Stimulated activated CD8-positive, alpha-beta memory T cell treated with anti-CD3 and anti-CD28 coated beads, Interleukin-4, amount 100 ng/mL, for 4 hours (primary cell): ENCODE results near the gene RAD51B.

Experiments used
- DNase-seq, 2 donors: peaks; one replicate each; pipeline ENCODE4 v3.0.0-alpha.2; 2020; ENCODE audit warnings: low read depth in 2 of 2, low spot score in 1 of 2

Gene RAD51B

GRCh38 chr14:68230202-68230949 is 410.8 kb downstream of the RAD51B start:
- DNase-seq = no peak

DNA sequence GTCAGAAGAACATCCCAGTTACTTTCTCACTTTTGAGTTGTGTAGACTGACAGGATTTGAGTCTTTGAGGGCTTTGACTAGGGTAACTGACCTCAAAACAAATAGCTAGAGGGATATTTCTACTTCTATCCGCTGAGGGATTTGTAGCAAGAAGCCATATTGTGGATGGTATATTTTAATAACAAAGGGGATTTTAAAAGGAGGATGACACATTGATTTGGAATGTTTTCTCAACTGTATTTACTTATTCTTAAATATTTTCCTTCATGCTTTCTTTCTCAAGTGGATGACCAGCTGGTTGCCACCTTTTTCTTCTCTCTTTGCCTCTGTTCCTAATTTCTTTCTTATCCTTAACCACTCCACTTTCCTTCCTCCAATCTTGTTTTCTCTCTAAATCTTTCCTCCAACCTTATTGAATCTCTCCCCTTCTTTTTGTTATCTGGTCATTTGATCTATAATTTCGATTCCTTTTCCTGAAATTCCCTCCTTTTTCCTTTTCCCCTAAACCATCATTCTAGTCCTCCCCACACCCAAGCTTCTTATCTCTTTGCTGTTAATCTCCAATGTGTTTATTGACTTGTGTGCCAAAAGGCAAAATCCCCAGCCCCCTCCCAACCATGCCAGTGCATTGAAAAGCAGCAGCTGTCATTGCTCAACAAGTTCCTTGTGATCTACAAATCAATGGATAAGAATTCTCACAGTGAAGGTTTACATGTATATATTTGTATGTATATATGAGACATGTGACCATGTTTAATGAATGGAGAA is 411.6 kb downstream of the RAD51B start:
- DNase-seq = no peak

DNA sequence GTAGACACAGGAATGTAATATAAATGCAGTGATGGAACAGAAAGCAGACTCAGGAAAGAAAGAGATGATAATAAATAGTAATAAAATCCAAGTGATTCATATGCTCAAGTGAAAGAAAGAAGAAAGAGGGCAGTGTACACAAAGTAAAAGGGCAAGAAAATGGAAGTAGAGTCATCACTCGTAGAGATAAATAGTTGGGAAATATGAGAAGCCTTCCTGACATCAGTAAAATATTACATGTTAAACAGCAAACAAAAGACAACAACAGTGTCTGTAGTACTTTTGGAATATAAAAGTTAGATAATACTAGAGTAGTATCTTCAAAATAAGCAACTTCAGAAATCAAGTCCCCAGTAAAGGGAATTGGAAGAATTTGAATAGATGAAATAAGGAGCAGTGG is 412.3 kb downstream of the RAD51B start:
- no peak for DNase-seq

GRCh38 chr14:68232300-68233055 is 412.9 kb downstream of the RAD51B start:
- DNase-seq = no peak

DNA sequence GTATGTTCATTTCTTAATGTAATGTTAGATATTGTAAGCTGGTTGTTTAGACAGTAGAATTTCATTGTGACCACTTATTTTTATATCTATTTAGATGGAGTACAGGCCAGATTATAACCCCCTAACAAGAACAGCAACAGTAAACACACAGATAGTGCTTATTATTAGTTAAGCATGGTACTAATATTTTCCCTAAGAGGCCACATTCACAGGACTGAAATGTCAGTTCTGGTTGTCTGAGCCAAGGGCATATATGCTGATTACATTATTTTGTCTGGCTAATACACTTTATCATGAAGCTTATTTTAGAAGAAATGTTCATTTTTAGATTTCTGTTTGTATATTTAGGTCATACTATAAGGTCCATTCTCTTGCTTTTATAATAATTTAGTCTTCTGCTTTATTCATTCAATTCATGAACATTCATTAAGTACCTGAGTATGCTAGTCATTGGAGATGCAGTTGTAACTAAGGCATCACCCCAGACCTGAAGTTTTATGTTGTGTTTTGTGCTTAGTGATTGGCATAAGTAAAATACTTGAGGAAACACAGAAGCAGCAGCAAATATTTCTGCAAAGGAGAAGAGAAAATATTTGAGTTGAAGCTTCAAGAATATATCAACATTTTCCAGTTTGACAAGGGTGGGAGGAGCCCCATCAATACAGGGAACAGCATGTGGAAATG is 413.7 kb downstream of the RAD51B start:
- no peak for DNase-seq

DNA sequence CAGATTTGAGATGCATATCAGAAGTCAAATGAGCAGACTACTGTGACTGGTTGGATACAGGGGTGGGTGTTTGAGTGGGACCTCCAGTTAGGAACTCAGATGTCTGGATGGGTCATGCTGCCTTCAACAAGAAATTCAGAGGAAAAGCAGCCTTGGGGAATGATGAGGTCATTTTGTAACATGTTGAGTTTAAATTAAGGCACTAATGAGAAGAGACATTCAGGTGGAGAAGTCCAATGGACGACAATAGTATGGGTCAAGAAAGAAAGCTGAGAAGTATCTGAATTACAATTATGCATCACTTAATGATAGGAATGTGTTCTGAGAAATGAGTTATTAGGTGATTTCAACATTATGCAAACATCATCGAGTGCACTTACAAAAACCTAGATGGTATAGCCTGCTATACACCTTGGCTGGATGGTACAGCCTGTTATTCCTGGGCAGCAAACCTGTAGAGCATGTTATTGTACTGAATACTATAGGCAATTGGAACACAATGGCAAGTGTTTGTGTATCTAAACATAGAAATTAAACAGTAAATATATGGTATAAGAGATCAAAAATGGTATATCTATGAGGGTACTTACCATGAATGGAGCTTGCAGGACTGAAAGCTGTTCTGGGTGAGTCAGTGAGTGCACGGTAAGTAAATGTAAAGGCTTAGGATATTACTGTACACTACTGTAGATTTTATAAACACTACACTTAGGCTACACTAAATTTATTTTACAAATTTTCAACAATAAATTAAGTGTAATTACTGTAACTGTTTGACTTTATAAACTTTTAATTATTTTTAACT is 414.7 kb downstream of the RAD51B start:
- DNase-seq = no peak

GRCh38 chr14:68235011-68235410 is 415.4 kb downstream of the RAD51B start:
- DNase-seq = no peak

- no peak for DNase-seq
Observed at GRCh38 chr14:68236582-68237458, 417.2 kb downstream of the RAD51B start.

DNA sequence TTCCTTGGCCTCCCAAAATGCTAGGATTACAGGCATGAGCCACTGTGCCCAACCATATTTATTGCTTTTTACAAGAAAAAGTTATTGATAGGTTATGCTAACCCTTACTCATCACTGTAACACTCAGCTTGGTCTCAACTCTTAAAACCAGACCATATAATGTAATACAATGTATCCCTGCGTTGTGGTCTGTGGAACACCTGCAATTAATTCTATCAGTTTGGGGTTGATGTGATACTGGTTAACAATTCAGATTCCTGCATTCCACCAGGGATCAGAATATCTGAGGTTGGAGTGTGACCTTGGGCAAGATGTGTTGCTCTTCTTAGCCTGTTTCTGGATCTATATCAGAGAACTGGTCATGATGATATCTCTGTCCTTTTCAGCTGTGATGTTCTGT is 419.0 kb downstream of the RAD51B start:
- DNase-seq = no peak

DNA sequence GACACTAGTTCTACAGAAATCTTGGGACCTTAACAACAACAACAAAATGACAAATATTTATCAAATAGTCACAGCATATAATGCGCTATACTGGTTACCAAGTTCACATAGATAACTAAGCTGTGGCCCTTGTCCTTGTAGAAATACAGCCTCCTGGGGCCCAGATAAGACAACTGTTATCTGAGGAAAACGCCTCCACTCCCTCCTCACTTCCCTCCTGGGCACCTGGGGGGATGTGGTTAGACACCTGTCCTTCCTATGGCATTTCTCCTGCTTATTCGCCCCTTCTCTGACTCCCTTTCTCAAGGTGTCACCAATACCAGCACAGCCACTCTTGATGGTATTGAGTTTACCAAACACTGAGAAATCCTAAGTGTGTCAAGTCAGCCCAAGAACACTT is 419.4 kb downstream of the RAD51B start:
- no peak for DNase-seq

- DNase-seq = no peak
Observed at GRCh38 chr14:68239988-68240771, 420.6 kb downstream of the RAD51B start.

GRCh38 chr14:68241862-68242487 is 422.4 kb downstream of the RAD51B start:
- DNase-seq = no peak

DNA sequence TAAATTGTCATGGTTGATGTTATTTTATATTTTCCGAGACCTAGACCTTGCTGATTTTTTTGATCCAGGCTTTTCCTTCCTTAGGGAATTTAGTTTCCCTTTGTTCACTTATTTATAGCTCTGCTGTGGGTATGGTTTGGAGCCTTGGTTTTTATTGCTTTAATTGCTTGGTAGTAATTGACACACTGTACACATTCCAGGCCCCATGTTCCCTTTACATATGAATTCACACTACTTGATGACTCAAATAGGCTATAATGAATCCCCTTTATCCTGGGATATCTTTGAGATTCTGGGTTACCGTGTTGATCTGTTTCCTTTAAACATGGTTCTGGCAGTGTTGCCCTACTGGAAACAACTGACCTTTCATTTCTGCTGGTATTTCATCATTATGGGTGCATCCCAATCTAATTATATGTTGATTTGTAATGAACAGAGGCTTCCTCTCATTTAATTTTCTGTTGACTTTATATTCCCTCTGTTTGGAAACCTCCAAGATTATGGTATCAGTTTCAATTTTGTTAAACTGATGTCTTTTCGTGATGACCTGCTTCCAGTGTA is 424.0 kb downstream of the RAD51B start:
- DNase-seq = no peak

GRCh38 chr14:68244262-68244980 is 424.8 kb downstream of the RAD51B start:
- DNase-seq = no peak

- DNase-seq = no peak
Observed at GRCh38 chr14:68245146-68246073, 425.8 kb downstream of the RAD51B start.

DNA sequence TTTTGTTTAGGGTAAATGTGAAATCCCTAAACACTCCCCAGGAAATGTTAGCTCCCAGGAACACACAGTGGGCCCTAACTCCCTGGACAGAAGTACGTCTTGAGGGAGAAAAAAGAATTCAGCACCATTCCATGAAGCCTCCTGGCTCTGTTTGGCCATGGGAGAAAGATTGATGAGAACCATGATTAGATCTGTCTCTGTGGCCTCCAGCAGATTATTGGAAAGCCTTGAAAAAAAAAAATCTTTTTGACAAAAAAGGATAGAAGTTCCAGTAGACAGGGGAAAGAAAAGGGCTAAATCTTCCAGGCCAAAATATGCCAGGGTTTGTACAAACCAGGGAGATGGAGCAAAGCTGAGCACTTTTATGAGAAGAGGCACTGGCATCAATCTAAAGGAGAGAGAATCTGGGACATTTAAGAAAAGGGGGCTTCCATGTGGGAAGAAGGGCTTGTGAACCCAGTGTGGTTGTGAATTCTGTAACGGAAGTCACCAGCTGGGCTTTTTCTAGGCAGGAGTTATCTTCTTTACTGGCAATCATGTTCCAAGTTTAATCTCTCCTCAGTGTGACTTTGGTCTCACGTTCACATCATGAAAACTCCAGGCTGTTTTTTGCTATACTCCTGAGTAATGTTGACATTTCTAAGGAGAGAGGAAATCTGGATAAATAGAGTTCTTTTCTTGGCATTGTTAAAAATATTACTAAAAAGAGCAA is 426.7 kb downstream of the RAD51B start:
- DNase-seq = no peak
